Measurements from ENCODE around the gene WDR1.

Gene WDR1

DNA sequence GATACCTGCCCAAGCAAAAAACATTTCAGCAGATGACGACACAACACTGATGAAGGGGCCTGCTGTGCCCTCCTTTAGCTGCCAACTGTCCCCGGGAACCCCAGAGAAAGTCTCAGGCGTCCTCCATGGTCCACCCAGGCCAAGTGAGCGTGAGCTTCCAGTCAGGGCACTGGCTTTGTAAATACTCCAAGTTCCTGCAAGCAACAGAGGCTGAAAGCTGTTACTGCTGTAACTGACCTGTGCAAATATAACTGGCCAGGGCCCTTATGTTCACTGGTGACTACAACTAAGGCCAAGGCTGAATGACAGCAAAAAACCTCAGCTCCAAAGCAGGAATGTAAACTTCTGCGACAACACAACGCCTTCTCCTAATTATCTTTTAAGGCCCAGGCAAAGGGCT, 8.2 kb downstream of the WDR1 start:
- Histone ChIP-seq H3K9me3 (ENCODE audit: insufficient read depth, low read length) (no peaks in the 10 kb centered on the region), H3K9me2 (replicated peaks; ENCODE audit: insufficient read depth, low read length) (no peaks in the 10 kb centered on the region), H4K20me1 (ENCODE audit: low read depth, low read length) (peaks cover 52% of the 10 kb centered on the region), H3K36me3 (ENCODE audit: low read length) (peaks cover 2% of the 10 kb centered on the region), H3K4me2 (ENCODE audit: low read depth, low read length, poor library complexity, severe bottlenecking) (no peak overlapping the region), H3K9ac (ENCODE audit: low read length) (no peak overlapping the region), H3F3A (ENCODE audit: insufficient read depth) (no peaks in the 10 kb centered on the region), H3K27ac (ENCODE audit: low read depth, low read length) (no peak overlapping the region), H3K27me3 (ENCODE audit: low read length) (no peaks in the 10 kb centered on the region), H3K4me3 (ENCODE audit: insufficient read depth, low read length, poor library complexity, severe bottlenecking) (no peak overlapping the region), H3K79me2 (ENCODE audit: insufficient read depth, low read length) (peaks cover 100% of the 10 kb centered on the region), H2AFZ (ENCODE audit: low read depth, low read length, severe bottlenecking) (no peak overlapping the region)
- TF ChIP-seq CTCF (IDR thresholded peaks at IDR 0.05; ENCODE audit: insufficient read depth, low read length, poor library complexity, severe bottlenecking): no peak

DNA sequence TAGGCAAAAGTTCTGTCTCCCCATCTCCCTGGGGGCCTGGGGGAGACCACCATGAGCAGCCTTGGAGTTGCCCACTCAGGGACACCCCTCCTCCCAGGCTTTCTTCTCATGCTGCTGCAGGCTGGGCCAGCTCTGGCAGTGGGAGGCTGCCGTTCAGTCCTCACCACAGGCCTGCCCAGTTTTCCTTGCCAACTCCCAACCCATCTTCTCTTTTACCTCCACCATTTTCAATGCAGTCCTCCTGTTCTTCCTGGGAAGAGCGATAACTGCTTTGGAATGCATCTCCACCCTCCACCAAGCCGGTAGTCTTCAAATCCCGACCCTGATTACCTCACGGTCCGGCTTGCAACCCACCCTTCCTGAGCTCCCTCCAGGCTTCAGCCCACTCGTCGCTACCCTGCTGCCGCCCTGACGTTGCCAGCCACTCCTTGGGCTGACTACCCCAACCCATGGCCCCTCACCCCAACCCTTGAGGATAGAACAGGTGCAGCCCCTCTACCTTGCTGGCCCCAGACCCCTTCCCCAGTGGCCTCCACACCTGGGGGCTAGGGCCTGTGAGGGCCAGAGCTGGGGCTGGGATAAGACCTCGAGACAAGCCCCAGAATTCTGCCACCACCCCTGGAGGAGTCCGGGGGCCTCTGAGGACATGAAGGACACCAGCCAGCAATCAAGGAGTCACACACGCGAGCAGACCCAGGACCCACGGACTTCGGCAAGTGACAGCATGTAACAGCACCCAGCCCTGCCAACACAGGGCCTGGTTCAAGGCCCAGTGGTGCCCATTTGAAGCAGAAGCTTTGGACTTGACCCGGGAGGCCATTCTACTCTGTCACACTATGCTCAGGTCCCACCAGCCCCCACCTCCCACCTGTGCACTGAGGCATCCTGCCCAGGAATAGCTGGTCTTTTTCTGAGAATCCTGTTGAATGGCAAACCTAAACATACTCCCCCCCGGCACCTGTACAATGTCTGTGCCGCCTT, 9.2 kb downstream of the WDR1 start:
- Histone ChIP-seq H3K4me2 (ENCODE audit: low read depth, low read length, poor library complexity, severe bottlenecking) (no peak overlapping the region), H3F3A (ENCODE audit: insufficient read depth) (no peaks in the 10 kb centered on the region), H3K9me2 (replicated peaks; ENCODE audit: insufficient read depth, low read length) (no peaks in the 10 kb centered on the region), H3K79me2 (ENCODE audit: insufficient read depth, low read length) (peaks cover 100% of the 10 kb centered on the region), H2AFZ (ENCODE audit: low read depth, low read length, severe bottlenecking) (no peak overlapping the region), H3K9me3 (ENCODE audit: insufficient read depth, low read length) (no peaks in the 10 kb centered on the region), H3K4me3 (ENCODE audit: insufficient read depth, low read length, poor library complexity, severe bottlenecking) (no peak overlapping the region), H4K20me1 (ENCODE audit: low read depth, low read length) (peaks cover 47% of the 10 kb centered on the region), H3K36me3 (ENCODE audit: low read length) (no peaks in the 10 kb centered on the region), H3K27me3 (ENCODE audit: low read length) (no peaks in the 10 kb centered on the region), H3K9ac (ENCODE audit: low read length) (no peak overlapping the region), H3K27ac (ENCODE audit: low read depth, low read length) (no peak overlapping the region)
- TF ChIP-seq CTCF (IDR thresholded peaks at IDR 0.05; ENCODE audit: insufficient read depth, low read length, poor library complexity, severe bottlenecking) (no peak), EZH2phosphoT487 (conservative IDR thresholded peaks at IDR 0.05; ENCODE audit: low read length) (no peak)

DNA sequence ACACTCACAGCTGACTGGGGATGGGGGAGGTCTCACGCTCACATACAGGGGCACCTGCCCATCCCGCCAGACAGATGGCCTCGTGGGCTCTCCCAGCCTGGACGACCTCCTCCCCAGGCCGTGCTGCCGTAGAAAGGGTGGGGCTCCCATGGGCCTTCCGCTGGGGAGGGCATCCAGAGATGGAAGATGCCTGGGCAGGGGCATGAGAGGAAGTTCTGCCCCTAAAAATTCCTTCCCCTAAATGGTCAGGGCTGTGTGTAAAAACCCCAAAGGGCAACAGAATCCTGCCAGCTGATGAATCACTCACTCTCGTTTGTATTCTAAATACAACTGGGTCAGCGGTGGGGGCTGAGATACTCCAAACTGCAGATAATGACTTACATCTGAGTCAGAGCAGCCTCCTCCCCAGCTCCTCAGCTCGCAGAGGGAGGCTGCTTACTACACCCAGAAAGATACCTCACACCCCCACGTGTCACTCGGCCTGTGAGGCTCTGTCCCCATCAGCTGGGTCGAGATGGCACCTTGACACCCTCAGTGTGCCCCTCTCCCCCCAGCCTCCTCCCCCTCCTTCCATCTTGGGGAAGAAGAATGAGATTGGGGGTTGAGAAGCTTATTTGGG, 10.1 kb downstream of the WDR1 start:
- Histone ChIP-seq H3K27ac (ENCODE audit: low read depth, low read length) (no peak overlapping the region), H3K9me2 (replicated peaks; ENCODE audit: insufficient read depth, low read length) (no peaks in the 10 kb centered on the region), H3K4me3 (ENCODE audit: insufficient read depth, low read length, poor library complexity, severe bottlenecking) (no peak overlapping the region), H3F3A (ENCODE audit: insufficient read depth) (no peaks in the 10 kb centered on the region), H3K9me3 (ENCODE audit: insufficient read depth, low read length) (no peaks in the 10 kb centered on the region), H3K79me2 (ENCODE audit: insufficient read depth, low read length) (peaks cover 100% of the 10 kb centered on the region), H3K36me3 (ENCODE audit: low read length) (no peaks in the 10 kb centered on the region), H3K9ac (ENCODE audit: low read length) (no peak overlapping the region), H2AFZ (ENCODE audit: low read depth, low read length, severe bottlenecking) (no peak overlapping the region), H3K27me3 (ENCODE audit: low read length) (no peaks in the 10 kb centered on the region), H4K20me1 (ENCODE audit: low read depth, low read length) (peaks cover 46% of the 10 kb centered on the region), H3K4me2 (ENCODE audit: low read depth, low read length, poor library complexity, severe bottlenecking) (no peak overlapping the region)
- TF ChIP-seq EZH2phosphoT487 (conservative IDR thresholded peaks at IDR 0.05; ENCODE audit: low read length): no peak
- no peak for TF ChIP-seq CTCF (IDR thresholded peaks at IDR 0.05; ENCODE audit: insufficient read depth, low read length, poor library complexity, severe bottlenecking)

Measured in SU-DHL-6 (cell line).